Measurements from ENCODE around the gene GALT.

The GALT gene

GRCh38 chr9:34686231-34686630 is 39.8 kb downstream of the GALT start:
- no peak for DNase-seq

GRCh38 chr9:34686732-34687131 is 40.3 kb downstream of the GALT start:
- DNase-seq = no peak

- no peak for DNase-seq
Observed at GRCh38 chr9:34687276-34688030, 41.0 kb downstream of the GALT start.

DNA sequence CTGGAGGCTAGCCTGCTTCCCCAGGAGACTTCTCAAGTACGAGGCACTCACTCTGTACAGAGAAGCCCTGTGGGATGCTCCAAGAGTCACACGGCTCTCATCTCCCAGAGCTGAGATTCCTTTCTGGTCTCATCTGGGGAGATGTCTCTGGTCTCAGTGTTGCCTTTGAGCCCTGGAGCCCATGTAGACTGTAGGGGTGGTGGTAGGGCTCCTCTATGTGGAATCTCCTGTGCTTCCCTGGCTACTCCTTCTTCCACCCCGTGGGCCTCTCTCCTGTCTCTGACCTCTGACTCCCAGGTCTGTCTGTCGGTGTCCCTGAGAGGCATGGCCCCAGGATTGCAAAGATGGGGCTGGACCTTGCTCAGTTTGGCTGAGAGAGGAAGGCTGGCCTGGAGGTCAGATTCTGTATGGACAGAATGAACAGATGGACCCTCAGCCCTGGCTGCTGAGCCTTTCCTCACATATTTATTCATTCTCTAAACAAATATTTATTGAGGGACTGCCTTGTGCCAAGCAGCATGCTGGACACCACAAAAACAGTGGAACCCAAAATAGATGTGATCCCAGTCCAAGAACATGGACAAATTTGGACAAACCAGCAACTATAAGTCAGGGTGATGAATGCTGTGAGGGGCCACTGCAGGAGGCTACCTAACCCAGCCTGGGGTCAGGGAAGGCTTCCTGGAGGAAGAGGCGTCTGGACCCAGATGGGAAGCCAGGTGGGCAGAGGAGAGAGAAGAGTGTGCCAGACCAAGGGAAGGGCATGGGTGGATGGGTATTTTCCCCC is 42.0 kb downstream of the GALT start:
- no peak for DNase-seq

DNA sequence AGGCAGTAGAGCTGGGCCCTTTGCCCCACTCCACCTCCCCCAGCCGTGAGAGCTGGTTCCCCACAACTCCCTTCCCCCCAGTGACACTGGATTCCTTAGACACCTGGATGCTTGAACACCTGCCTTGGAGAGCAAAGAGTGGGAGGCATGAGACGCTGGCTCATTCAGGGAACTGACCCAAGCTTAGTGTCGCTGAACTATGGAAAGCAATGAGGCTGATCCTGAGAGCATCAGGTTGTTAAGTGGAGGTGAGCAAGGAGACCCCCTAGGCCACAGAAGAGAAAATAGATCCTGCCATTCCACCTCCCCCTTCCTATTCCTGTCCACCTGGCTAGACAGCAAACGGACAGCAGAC is 42.6 kb downstream of the GALT start:
- DNase-seq = no peak

- DNase-seq = no peak
Observed at GRCh38 chr9:34689512-34689911, 43.0 kb downstream of the GALT start.

DNA sequence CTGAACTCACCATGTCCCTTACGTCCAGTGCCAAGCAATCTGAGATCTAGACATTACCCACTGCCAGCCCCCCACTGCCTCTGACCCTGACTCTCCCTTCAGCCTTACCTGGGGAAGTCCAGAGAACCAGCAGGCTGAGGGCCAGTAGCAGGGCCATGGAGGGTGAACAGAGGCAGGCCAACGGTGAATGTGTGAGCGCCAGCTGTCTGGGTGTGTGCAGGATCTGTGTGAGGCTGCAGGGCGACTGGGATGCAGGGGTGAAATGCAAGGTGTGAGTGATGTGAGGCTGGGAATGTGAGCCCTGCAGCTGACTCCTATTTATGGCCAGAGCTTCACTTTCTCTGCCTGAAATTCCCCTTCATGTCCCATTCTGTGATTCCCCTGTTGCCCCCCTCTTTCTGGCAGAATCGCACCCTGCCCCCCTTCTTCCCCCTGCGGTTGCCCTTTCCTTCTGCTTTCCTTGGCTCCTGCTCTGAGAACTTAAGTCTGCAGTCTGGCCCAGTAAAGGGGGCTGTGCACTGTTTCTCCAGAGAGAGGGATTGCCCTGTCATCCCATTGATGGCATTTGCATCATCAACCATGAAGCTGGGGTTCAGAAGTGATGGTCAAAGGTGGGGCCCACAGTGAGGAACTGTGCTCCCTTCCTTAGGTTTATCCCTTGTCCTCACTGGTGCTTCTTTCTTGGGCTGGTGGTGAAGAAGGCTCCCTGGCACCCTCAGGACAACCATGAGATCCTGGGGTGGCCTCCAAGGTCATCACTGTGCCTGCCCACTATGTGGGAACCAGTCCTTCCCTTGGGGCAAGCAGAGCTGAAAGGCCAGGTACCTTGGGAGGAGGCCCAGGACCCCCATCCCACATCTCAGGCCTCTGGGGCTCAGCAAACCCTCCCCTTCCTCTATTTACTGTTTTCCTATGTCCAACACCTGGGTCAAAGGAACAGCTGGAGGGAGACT is 44.8 kb downstream of the GALT start, which contains the start of gene CCL19:
Gene CCL19, minus strand, starts transcription at position 294 of the 953 bp plus-strand sequence. Its CDS starts 137 bp downstream, at position 157.
- DNase-seq = no peak

GRCh38 chr9:34691936-34692315 is 45.5 kb downstream of the GALT start:
- no peak for DNase-seq

DNA sequence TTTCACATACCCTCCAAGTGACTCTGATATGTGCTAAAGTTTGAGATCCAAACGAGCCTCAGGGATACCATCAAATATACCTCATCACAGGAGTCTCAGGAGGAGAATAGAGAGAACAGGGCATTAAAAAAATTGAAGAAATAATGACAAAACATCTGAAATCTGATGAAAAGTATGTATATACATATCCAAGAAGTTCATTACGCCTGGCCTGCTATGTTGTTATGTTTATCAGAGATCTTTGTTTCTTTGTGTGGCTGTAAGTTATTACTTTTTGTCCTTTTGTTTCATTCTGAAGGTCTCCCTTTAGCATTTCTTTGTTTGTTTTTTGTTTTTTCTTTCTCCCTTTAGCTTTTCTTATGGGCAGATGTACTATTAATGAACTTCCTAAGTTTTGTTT is 47.1 kb downstream of the GALT start:
- DNase-seq = no peak

DNA sequence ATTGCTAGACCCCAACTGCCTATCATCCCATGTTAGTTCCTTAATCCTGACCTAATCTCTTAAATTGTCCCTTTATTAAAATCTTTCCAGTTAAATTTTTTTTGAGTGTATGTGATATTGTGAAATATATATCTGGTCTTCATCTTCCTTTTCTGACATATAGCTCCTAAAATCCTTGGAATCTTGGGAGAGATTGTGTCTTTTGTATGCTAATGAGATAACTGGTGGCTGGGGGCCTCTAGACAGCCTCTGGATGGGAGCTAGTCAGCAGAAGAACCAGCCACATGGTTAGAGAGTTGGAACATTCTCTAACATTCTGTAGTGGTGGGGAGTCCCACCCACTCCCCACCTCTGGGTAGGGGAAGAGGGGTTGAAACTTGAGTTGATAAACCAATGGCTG is 48.3 kb downstream of the GALT start:
- DNase-seq = no peak
